Activated naive CD8-positive, alpha-beta T cell treated with anti-CD3 and anti-CD28 coated beads for 36 hours (primary cell): ENCODE results near the gene LRSAM1. TPM values are rescaled to one million over a fixed set of nuclear protein-coding genes. Genes with fewer than 3 reads are reported as not detected.
A peak's percentile ranks its signal among the peaks of the same experiment; 100 is the strongest.

Source experiments
- DNase-seq: peaks from one replicate; pipeline ENCODE4 v3.0.0; 2021
- H3K27ac Mint-ChIP-seq: one replicate; pipeline ENCODE4 v1.8.0; 2022; ENCODE audit warnings: mild to moderate bottlenecking, moderate library complexity, mixed read lengths
- H3K27me3 Mint-ChIP-seq: one replicate; pipeline ENCODE4 v1.8.0; 2022; ENCODE audit warnings: mild to moderate bottlenecking, mixed read lengths
- H3K36me3 Mint-ChIP-seq: one replicate; pipeline ENCODE4 v1.8.0; 2021; ENCODE audit warnings: mild to moderate bottlenecking, mixed read lengths
- H3K4me1 Mint-ChIP-seq: one replicate; pipeline ENCODE4 v1.8.0; 2021; ENCODE audit warnings: mixed read lengths
- H3K4me3 Mint-ChIP-seq: one replicate; pipeline ENCODE4 v1.8.0; 2022; ENCODE audit warnings: mild to moderate bottlenecking, moderate library complexity, mixed read lengths
- H3K9me3 Mint-ChIP-seq: one replicate; pipeline ENCODE4 v1.8.0; 2022; ENCODE audit warnings: mixed read lengths
- total RNA-seq, 2 experiments: library from RNA; stranded (reverse); gene quantifications; one replicate each; pipeline ENCODE4 v1.2.3, GENCODE V29; 2021

The LRSAM1 gene
- total RNA-seq, 2 experiments from 2014 or later: 17.7 to 20.7 TPM

- Mint-ChIP-seq H3K27me3 (no peaks in the 10 kb centered on the region), H3K9me3 (no peaks in the 10 kb centered on the region), H3K36me3 (peaks cover 2% of the 10 kb centered on the region), H3K4me1 (no peaks in the 10 kb centered on the region), H3K4me3 (no peak overlapping the region), H3K27ac (no peak overlapping the region)
- DNase-seq: no peak
Measured at GRCh38 chr9:127492616-127493015, 41.3 kb downstream of the LRSAM1 start.

GRCh38 chr9:127493592-127494303 lies 42.4 kb downstream of the LRSAM1 start:
- Mint-ChIP-seq H3K27ac (no peak overlapping the region), H3K9me3 (no peaks in the 10 kb centered on the region), H3K36me3 (peaks cover 2% of the 10 kb centered on the region), H3K27me3 (no peaks in the 10 kb centered on the region), H3K4me3 (no peak overlapping the region), H3K4me1 (no peaks in the 10 kb centered on the region)
- no peak for DNase-seq

- Mint-ChIP-seq H3K27me3 (no peaks in the 10 kb centered on the region), H3K27ac (no peak overlapping the region), H3K4me1 (no peaks in the 10 kb centered on the region), H3K9me3 (no peaks in the 10 kb centered on the region), H3K4me3 (no peak overlapping the region), H3K36me3 (peaks cover 2% of the 10 kb centered on the region)
- no peak for DNase-seq
Measured at GRCh38 chr9:127494304-127494702, 43.0 kb downstream of the LRSAM1 start.

GRCh38 chr9:127495884-127496555 lies 44.7 kb downstream of the LRSAM1 start:
- H3K27me3 Mint-ChIP-seq: no peaks in the 10 kb centered on the region
- H3K4me1 Mint-ChIP-seq: no peaks in the 10 kb centered on the region
- no peak overlapping the region for H3K4me3 Mint-ChIP-seq

GRCh38 chr9:127496974-127497373 lies 45.7 kb downstream of the LRSAM1 start:
- Mint-ChIP-seq H3K9me3 (no peaks in the 10 kb centered on the region), H3K4me3 (no peak overlapping the region), H3K4me1 (no peaks in the 10 kb centered on the region), H3K27ac (no peak overlapping the region), H3K27me3 (no peaks in the 10 kb centered on the region), H3K36me3 (peaks cover 2% of the 10 kb centered on the region)
- DNase-seq: no peak

More at GRCh38 chr9:127495884-127496555, 44.7 kb downstream of the LRSAM1 start:
- Mint-ChIP-seq H3K27ac (no peak overlapping the region), H3K9me3 (no peaks in the 10 kb centered on the region), H3K36me3 (peaks cover 2% of the 10 kb centered on the region)
- no peak for DNase-seq

GRCh38 chr9:127497656-127498290 lies 46.5 kb downstream of the LRSAM1 start:
- Mint-ChIP-seq H3K36me3 (peaks cover 2% of the 10 kb centered on the region), H3K27ac (no peak overlapping the region), H3K9me3 (no peaks in the 10 kb centered on the region), H3K4me3 (no peak overlapping the region), H3K27me3 (no peaks in the 10 kb centered on the region), H3K4me1 (no peaks in the 10 kb centered on the region)
- DNase-seq: no peak

- Mint-ChIP-seq H3K9me3 (no peaks in the 10 kb centered on the region), H3K27me3 (no peaks in the 10 kb centered on the region), H3K4me3 (no peak overlapping the region), H3K27ac (no peak overlapping the region), H3K36me3 (peaks cover 2% of the 10 kb centered on the region), H3K4me1 (no peaks in the 10 kb centered on the region)
- no peak for DNase-seq
Measured at GRCh38 chr9:127498298-127498697, 47.0 kb downstream of the LRSAM1 start.

- peaks cover 2% of the 10 kb centered on the region for H3K36me3 Mint-ChIP-seq
- H3K9me3 Mint-ChIP-seq: no peaks in the 10 kb centered on the region
- no peak for DNase-seq
- no peak overlapping the region for H3K27ac Mint-ChIP-seq
- no peak overlapping the region for H3K4me3 Mint-ChIP-seq
- H3K27me3 Mint-ChIP-seq: no peaks in the 10 kb centered on the region
- H3K4me1 Mint-ChIP-seq: no peaks in the 10 kb centered on the region
Measured at GRCh38 chr9:127500399-127500798, 49.1 kb downstream of the LRSAM1 start.

GRCh38 chr9:127500862-127501261 lies 49.6 kb downstream of the LRSAM1 start:
- Mint-ChIP-seq H3K27me3 (no peaks in the 10 kb centered on the region), H3K9me3 (no peaks in the 10 kb centered on the region), H3K27ac (no peak overlapping the region), H3K36me3 (peaks cover under 1% of the 10 kb centered on the region), H3K4me1 (no peaks in the 10 kb centered on the region), H3K4me3 (no peak overlapping the region)
- no peak for DNase-seq

GRCh38 chr9:127501821-127502343 lies 50.6 kb downstream of the LRSAM1 start:
- no peaks in the 10 kb centered on the region for H3K4me1 Mint-ChIP-seq
- H3K9me3 Mint-ChIP-seq: no peaks in the 10 kb centered on the region
- H3K36me3 Mint-ChIP-seq: no peaks in the 10 kb centered on the region
- no peaks in the 10 kb centered on the region for H3K27me3 Mint-ChIP-seq
- no peak overlapping the region for H3K4me3 Mint-ChIP-seq
- DNase-seq: no peak
- H3K27ac Mint-ChIP-seq: no peak overlapping the region

GRCh38 chr9:127502706-127503378 lies 51.5 kb downstream of the LRSAM1 start:
- Mint-ChIP-seq H3K4me1 (no peaks in the 10 kb centered on the region), H3K4me3 (no peak overlapping the region), H3K9me3 (no peaks in the 10 kb centered on the region), H3K27ac (no peak overlapping the region), H3K27me3 (no peaks in the 10 kb centered on the region), H3K36me3 (no peaks in the 10 kb centered on the region)
- no peak for DNase-seq

GRCh38 chr9:127503379-127503921 lies 52.1 kb downstream of the LRSAM1 start:
- no peaks in the 10 kb centered on the region for H3K27me3 Mint-ChIP-seq
- no peak overlapping the region for H3K4me3 Mint-ChIP-seq
- H3K4me1 Mint-ChIP-seq: no peaks in the 10 kb centered on the region
- H3K27ac Mint-ChIP-seq: no peak overlapping the region
- no peaks in the 10 kb centered on the region for H3K9me3 Mint-ChIP-seq
- no peak for DNase-seq
- no peaks in the 10 kb centered on the region for H3K36me3 Mint-ChIP-seq

GRCh38 chr9:127503947-127504886 lies 52.9 kb downstream of the LRSAM1 start:
- peak; percentile 76 for DNase-seq
- no peak overlapping the region for H3K4me3 Mint-ChIP-seq
- H3K27ac Mint-ChIP-seq: no peak overlapping the region
- H3K4me1 Mint-ChIP-seq: no peaks in the 10 kb centered on the region
- no peaks in the 10 kb centered on the region for H3K27me3 Mint-ChIP-seq
- H3K36me3 Mint-ChIP-seq: no peaks in the 10 kb centered on the region
- no peaks in the 10 kb centered on the region for H3K9me3 Mint-ChIP-seq

- no peak overlapping the region for H3K4me3 Mint-ChIP-seq
- H3K9me3 Mint-ChIP-seq: no peaks in the 10 kb centered on the region
- no peak overlapping the region for H3K27ac Mint-ChIP-seq
- H3K4me1 Mint-ChIP-seq: no peaks in the 10 kb centered on the region
- no peaks in the 10 kb centered on the region for H3K27me3 Mint-ChIP-seq
- no peak for DNase-seq
- no peaks in the 10 kb centered on the region for H3K36me3 Mint-ChIP-seq
Measured at GRCh38 chr9:127504887-127505251, 53.6 kb downstream of the LRSAM1 start.
